MG63 (cell line): ENCODE measurements around the gene DDX31. TPM values are rescaled to one million over a fixed set of nuclear protein-coding genes. Genes with fewer than 3 reads are reported as not detected.
"Not testable (repeated sequence)": the region's sequence is repeated elsewhere in the genome, so short reads cannot be mapped to it uniquely, and the experiment has no call there.

Experiments
- DNase-seq: peaks from one replicate; pipeline ENCODE4 v3.0.0-alpha.2; 2020
- H3K27me3 ChIP-seq: fragments of 250-450 bp; sonication (Bioruptor Pico); 2 replicates; pipeline ENCODE4 v1.5.1; 2020; ENCODE audit warnings: mild to moderate bottlenecking, moderate library complexity
- H3K36me3 ChIP-seq: fragments of 250-450 bp; sonication (Bioruptor Pico); 2 replicates; pipeline ENCODE4 v1.5.1; 2020; ENCODE audit warnings: mild to moderate bottlenecking, moderate library complexity
- H3K4me3 ChIP-seq: fragments of 250-450 bp; sonication (Bioruptor Pico); 2 replicates; pipeline ENCODE4 v1.5.1; 2020; ENCODE audit warnings: mild to moderate bottlenecking, moderate library complexity
- H3K9me3 ChIP-seq: fragments of 250-450 bp; sonication (Bioruptor Pico); 2 replicates; pipeline ENCODE4 v1.5.1; 2020; ENCODE audit warnings: mild to moderate bottlenecking, moderate library complexity
- total RNA-seq: library from RNA; depleted of rRNA; stranded (reverse); fragments of >200 nt; shearing (Covaris generic); gene quantifications from 2 replicates; pipeline ENCODE4 v1.2.3, GENCODE V29; 2014; ENCODE audit warnings: low replicate concordance; rRNA removed

The DDX31 gene
- total RNA-seq, result 15.2 and 20.1 TPM in 2 replicates

DNA sequence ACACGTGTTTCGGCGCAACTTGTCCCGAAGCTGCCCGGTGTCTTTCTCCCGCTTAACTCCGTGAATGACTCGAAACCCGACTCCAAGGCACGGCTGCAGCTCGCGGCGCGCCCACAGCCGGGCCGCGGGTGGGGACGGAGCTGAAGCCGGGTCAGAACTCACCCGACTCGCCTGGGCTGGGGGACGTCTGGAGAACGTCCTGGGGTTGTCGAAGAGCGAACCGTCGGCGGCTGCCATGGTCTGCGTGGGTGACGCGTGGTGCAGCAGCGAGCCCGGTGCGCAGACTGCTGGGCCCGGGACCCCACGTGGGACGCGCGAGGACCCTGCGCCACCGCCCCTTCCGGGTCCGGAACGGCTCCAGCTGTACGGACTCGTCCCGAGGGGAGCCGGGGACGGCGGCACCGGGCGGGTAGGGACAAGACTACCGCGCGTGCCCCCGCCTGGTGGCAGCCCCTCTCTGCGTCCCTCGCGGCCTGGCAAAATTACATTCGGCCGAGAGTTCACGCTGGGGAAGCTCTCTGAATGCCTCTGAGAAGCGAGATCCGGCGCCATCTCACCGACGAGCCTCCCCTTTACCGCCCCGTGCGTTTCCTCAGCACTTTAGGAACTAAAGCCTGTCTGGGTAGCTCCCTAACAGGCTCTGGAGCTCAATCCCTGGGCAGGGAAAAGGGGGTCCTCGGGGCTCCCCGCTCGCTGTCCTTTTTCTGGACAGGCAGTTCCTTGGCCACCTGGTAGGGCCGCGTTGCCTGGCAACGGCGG, at the start of gene DDX31:
Gene DDX31 (minus strand): TSS at position 286 of the 759 bp plus-strand sequence. CDS start 49 bp downstream, at position 237.
- peak; percentile 89 for DNase-seq
- peak within 1 kb of the TSS; percentile 95 for H3K4me3 ChIP-seq
- H3K36me3 ChIP-seq, result peaks cover 44% of the 10 kb centered on the region
- no peaks in the 10 kb centered on the region for H3K27me3 ChIP-seq
- H3K9me3 ChIP-seq, result no peaks in the 10 kb centered on the region

DNA sequence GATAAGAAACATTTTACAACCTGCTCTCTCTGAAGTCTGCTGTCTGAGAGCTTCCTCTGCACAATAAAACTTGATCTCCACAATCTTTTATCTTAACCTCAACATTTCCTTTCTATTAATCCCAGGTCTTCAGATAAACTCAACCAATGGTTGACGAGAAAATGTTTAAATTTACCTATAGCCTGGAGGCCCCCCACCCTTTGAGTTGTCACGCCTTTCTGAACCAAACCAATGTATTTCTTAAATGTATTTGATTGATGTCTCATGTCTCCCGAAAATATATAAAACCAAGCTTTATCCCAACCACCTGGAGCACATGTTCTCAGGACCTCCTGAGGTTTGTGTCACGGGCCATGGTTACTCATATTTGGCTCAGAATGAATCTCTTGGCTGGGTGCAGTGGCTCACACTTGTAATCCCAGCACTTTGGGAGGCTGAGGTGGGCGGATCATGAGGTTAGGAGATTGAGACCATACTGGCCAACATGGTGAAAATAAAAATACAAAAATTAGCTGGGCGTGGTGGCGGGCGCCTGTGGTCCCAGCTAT, 48.7 kb upstream of the DDX31 start:
- not testable (repeated sequence) for H3K9me3 ChIP-seq, H3K4me3 ChIP-seq, H3K36me3 ChIP-seq
- peak; percentile 15 for DNase-seq
- H3K27me3 ChIP-seq, result peaks cover 12% of the 10 kb centered on the region

DNA sequence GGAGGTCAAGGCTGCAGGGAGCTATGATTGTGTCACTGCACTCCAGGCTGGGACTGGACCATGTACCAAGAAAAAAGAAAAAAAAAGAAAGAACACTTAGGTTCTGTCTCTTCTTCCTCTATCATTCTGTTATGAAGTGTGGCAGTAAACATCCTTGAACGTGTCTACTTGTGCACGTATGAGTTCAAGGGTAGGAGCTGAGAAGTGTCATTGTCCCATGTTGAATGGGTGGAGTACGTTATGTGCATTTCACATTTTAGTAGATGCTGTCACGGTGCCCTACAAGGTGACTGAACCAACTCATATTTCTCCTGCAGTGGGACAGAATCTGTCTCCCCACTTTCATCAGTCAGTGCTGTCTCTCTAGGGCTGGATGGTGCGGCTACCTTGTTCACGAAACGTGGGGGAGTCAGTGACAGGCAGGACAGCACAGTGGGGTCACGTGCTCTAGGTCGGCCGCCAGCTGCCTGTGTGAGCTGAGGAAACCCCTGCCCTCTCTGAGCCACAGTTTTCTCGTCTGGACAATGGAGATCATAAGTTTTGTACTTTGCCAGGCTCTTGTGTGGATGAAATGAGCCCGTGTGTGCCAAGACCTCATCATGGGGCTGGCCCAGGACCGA, 47.7 kb upstream of the DDX31 start:
- peaks cover 12% of the 10 kb centered on the region for H3K27me3 ChIP-seq
- no peak overlapping the region for H3K4me3 ChIP-seq
- no peaks in the 10 kb centered on the region for H3K36me3 ChIP-seq
- no peak for DNase-seq
- no peaks in the 10 kb centered on the region for H3K9me3 ChIP-seq

DNA sequence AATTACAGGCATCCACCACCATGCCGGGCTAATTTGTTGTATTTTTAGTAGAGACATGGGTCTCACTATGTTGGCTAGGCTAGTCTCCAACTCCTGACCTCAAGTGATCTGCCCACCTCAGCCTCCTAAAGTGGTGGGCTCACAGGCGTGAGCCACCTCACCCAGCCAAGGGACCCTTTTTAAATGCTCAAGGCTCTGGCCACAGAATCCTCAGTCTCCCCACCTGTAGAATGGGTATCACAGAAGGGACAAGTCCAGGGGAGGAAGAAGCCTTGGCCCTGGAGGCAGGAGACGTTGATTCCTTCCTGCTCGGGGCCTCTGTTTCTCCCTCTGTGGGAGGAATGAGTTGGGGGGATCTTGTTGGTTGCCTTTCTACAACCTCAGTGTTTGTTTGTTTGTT, 46.2 kb upstream of the DDX31 start:
- H3K9me3 ChIP-seq, result no peaks in the 10 kb centered on the region
- peaks cover 12% of the 10 kb centered on the region for H3K27me3 ChIP-seq
- DNase-seq, result no peak
- H3K36me3 ChIP-seq, result no peaks in the 10 kb centered on the region
- H3K4me3 ChIP-seq, result no peak overlapping the region

DNA sequence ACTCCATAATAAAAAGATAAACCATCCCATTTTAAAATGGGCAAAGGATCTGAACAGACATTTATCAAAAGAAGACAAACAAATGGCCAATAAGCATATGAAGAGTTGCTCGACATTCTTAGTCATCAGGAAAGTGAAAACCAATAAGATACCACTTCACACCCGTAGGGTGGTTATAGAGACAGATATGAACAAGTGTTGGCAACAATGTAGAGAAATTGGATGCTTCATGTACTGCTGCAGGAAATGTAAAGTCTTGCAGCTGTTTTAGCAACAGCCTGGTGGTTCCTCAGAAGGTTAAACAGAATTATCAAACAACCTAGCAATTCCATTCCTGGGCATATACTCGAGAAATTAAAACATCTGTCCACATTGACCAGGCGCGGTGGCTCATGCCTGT, 43.0 kb upstream of the DDX31 start:
- Histone ChIP-seq H3K4me3 (no peak overlapping the region), H3K9me3 (no peaks in the 10 kb centered on the region), H3K27me3 (peaks cover 3% of the 10 kb centered on the region), H3K36me3 (no peaks in the 10 kb centered on the region)
- DNase-seq, result no peak

DNA sequence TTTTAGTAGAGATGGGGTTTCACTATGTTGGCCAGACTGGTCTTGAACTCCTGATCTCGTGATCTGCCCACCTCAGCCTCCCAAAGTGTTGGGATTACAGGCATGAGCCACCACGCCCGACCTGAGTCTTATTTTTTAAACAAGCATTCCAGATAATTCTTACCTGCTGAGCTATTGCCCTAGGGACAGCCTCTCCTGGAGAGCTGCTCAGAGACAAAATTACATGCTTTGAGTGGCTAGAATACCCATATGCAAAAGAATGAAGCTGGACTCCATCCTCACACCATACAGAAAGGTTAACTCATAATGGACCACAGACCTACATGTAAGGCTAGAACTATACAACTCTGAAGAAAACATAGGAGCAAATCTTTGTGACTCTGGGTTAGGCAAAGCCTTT, 42.1 kb upstream of the DDX31 start:
- no peaks in the 10 kb centered on the region for H3K9me3 ChIP-seq
- no peak for DNase-seq
- H3K27me3 ChIP-seq, result no peaks in the 10 kb centered on the region
- no peaks in the 10 kb centered on the region for H3K36me3 ChIP-seq
- H3K4me3 ChIP-seq, result no peak overlapping the region

DNA sequence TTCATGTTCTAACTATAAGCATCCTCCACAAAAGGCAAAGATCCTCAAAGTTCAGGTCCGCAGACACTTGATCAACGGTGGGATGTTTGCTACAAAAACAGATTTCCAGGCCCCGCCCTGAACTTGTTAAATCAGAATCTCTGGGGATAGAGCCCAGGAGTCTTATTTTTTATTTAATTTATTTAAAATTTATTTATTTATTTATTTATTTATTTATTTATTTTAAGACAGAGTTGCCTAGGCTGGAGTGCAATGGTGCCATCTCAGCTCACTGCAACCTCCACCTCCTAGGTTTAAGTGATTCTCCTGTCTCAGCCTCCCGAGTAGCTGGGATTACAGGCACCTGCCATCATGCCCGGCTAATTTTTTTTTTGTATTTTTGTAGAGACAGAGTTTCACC, 41.4 kb upstream of the DDX31 start:
- H3K27me3 ChIP-seq, H3K9me3 ChIP-seq, H3K4me3 ChIP-seq, DNase-seq, H3K36me3 ChIP-seq: not testable (repeated sequence)

DNA sequence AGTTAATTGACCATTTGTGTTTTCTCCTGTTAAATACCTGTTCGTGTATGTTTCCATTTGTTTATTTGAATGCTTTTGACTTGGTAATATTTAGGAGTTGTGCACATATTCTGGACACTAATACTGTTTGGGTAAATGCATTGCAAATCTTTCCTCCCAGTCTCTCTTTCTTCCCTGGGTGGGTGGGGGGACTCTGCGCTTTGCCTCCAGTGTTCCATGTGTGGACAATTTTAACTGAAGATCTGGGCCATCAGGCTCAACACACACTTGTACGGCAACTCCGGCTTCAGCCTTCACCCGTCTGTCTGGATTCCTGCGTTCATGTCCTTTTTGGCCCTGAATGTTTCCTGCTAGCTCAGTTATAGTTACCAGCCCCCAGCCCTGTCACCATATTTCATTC, 40.5 kb upstream of the DDX31 start:
- Histone ChIP-seq H3K36me3 (no peaks in the 10 kb centered on the region), H3K27me3 (no peaks in the 10 kb centered on the region), H3K4me3 (no peak overlapping the region), H3K9me3 (no peaks in the 10 kb centered on the region)
- no peak for DNase-seq

DNA sequence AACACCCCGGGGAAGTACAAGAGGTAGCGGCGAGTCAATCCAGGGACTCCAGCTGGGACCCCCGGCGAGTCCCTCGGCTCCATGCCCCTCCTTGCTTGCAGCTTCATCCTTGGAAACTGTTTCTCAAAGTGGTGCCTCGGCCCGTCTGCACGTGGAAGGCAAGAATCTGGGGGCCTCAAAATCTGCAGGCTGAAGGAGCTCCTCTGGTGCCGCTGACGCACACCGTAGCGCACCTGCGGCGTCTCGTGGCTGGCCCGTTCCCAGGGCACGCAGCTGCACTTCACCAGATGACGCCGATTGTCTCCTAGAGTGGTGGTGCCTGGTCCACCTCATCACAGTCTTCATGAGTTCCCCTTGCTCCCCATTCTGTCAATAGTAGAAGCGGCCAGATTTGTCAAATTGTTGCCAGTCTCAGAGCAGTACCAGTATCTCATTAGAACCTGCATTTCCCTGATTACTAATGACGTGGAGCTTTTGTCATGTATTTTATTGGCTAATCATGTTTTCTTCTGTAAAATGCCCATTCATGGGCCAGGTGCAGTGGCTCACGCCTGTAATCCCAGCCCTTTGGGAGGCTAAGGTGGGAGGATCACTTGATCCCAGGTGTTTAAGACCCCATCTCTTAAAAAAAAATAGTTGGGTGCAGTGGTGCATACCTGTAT, 39.1 kb upstream of the DDX31 start:
- Histone ChIP-seq H3K27me3 (no peaks in the 10 kb centered on the region), H3K9me3 (no peaks in the 10 kb centered on the region), H3K36me3 (no peaks in the 10 kb centered on the region), H3K4me3 (no peak overlapping the region)
- no peak for DNase-seq

DNA sequence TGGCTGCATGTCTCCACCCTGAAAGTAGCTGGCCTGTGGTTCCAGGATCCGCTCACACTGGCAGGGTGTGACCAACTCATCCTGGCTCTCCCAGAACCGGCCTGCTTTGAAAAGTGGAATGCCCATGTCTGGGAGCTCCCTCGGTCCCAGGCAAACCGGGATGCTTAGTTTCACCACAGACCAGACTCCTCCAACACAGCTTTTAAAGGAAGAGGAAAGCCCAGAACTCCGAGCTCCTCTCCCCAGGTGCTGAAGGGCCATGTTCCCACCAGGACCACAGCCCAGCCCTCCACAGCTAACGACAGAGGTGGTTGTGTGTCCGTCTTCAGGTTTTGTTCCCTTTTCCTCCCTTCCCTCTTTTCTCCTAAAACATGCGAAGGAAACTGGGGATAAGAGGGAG, 38.5 kb upstream of the DDX31 start:
- H3K27me3 ChIP-seq, result no peaks in the 10 kb centered on the region
- H3K4me3 ChIP-seq, result no peak overlapping the region
- no peaks in the 10 kb centered on the region for H3K36me3 ChIP-seq
- H3K9me3 ChIP-seq, result no peaks in the 10 kb centered on the region
- no peak for DNase-seq

DNA sequence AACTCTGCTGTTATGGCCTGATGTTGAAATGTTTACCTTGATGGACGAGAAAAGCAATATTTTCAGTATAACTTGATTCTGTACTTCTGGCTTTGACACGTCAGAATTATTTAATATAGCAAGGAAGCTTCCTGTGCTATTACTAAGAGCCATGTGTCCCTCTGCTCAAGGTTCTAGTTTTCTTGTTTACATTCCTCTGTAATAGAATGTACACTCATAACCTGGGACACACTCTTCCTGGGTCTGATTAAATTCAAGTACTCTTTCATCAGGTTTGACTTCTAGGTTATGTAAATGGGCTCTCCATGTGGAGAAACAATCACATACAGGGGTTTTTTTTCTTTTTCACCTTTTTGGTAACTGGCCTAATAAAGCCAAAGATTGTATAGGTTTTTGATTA, 33.6 kb upstream of the DDX31 start:
- no peak overlapping the region for H3K4me3 ChIP-seq
- no peaks in the 10 kb centered on the region for H3K36me3 ChIP-seq
- no peak for DNase-seq

DNA sequence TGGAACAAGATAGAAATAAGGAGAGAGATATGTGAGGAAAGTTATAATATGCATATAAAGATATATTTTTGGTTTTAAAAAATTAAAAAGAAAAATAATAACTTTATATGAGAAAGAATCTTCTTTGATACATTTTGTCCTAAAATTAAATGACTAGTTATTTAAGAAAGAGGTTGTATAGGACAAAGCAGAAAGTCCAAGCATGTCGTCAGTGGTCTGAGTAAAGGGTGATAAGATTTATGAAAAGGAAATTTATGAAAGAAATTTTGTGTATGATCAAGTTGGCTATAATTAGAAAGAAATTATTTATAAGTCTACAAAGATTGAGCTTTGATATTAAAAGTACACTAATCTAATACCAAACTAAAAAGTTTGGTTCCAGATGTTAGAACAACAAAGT, 32.5 kb upstream of the DDX31 start:
- H3K4me3 ChIP-seq, result no peak overlapping the region
- H3K9me3 ChIP-seq, result peaks cover 15% of the 10 kb centered on the region
- H3K27me3 ChIP-seq, result no peaks in the 10 kb centered on the region
- no peak for DNase-seq
- no peaks in the 10 kb centered on the region for H3K36me3 ChIP-seq

More for the DNA sequence above, 33.6 kb upstream of the DDX31 start:
- H3K27me3 ChIP-seq, result no peaks in the 10 kb centered on the region
- H3K9me3 ChIP-seq, result peaks cover 6% of the 10 kb centered on the region

DNA sequence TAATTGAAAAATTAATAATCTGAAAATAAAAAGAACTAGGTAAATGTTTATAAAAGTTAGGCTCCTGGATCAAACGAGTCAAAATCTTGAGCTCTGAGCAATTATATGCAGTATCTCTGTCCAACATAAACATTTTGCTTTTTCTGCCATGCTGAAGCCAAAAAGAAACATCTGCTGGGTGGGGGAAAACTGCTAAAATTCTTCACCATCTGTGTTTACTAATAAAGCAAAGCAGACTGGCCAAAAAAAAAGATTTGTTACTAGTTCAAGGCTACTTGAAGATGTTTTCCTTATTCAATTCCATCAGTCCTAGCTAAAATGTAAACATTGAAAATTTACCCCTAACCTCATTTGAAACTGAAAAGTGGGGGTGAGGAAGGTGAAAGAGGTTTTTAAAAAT, 30.2 kb upstream of the DDX31 start:
- H3K36me3 ChIP-seq, result no peaks in the 10 kb centered on the region
- H3K4me3 ChIP-seq, result no peak overlapping the region
- H3K9me3 ChIP-seq, result peaks cover 20% of the 10 kb centered on the region
- H3K27me3 ChIP-seq, result no peaks in the 10 kb centered on the region
- no peak for DNase-seq

DNA sequence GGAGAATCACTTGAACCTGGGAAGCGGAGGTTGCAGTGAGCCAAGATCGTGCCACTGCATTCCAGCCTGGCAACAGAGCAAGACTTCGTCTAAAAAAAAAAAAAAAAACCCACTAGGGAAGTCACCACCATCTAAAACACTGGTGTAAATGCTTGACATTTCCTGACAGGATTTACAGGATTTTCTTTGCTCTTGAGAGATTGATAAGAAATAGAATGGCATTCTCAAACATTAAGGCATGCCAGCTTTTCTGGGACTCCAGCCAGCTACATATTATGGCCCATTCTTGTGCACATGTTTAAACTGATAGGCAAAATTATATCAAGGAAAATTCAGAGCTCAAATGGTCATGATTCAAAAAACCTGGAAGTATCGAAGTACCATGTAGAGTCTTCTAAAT, 29.2 kb upstream of the DDX31 start:
- no peak for DNase-seq
- H3K9me3 ChIP-seq, result peaks cover 23% of the 10 kb centered on the region
- no peak overlapping the region for H3K4me3 ChIP-seq
- H3K36me3 ChIP-seq, result peaks cover 4% of the 10 kb centered on the region
- no peaks in the 10 kb centered on the region for H3K27me3 ChIP-seq

DNA sequence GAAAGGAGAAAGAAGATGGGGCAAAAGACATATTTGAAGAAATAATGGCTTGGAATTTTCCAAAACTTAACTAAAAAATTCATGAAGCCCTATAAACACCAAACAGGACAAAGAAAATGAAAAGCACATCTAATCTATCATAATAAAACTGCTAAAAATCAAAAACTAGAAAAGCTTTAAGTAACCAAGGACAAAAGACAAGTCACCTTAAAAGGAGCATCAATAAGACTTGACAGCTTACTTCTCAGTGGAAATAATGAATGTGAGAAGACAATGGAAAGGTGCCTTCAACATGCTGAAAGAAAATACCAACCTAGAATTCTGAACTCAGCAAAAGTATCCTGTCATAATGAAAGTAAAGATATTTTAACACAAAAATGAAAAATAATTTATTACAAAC, 27.4 kb upstream of the DDX31 start:
- peaks cover 22% of the 10 kb centered on the region for H3K9me3 ChIP-seq
- no peaks in the 10 kb centered on the region for H3K27me3 ChIP-seq
- peaks cover 17% of the 10 kb centered on the region for H3K36me3 ChIP-seq
- no peak for DNase-seq
- H3K4me3 ChIP-seq, result no peak overlapping the region

DNA sequence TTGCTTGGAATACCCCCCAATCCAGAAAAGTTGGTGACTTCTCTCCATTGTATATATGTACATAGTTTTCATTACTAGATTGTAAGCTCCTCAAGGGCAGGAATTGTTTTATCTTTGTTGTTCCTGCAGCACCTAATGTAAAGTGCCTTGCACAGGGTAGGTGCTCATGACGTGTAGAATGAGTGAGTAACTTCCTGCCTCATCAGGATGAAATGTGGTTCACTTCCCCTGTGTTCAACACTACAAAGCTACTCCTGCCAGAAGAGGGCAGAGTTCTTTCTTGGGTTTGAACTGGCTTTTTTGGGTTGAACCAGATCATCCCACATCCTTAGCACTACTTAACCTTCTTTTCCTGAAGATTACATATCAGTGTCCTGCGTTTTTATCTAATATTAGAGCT, 24.4 kb upstream of the DDX31 start:
- H3K36me3 ChIP-seq, result peaks cover 41% of the 10 kb centered on the region
- H3K27me3 ChIP-seq, result no peaks in the 10 kb centered on the region
- DNase-seq, result no peak
- peaks cover 22% of the 10 kb centered on the region for H3K9me3 ChIP-seq
- H3K4me3 ChIP-seq, result no peak overlapping the region

DNA sequence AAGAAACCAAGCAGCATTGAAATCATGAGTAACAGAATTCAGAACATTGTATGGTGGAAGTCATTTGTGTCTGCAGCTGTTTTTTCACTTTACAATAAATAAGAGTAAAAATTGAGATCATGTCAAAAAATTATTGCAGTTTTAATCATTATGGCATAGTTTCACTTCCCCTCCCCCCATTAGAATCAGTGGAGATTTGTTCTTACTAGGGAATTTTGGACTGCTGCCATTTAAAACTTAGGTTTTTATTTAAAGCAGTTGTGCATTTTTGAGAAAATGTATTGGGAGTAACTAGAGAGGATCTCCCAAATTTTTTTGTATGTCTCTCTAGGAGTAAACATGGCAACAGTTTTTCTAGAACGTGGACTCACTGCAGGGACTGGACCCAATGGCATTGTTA, 20.9 kb upstream of the DDX31 start:
- H3K27me3 ChIP-seq, result no peaks in the 10 kb centered on the region
- H3K4me3 ChIP-seq, result no peak overlapping the region
- peaks cover 3% of the 10 kb centered on the region; the same call in 1 of the 2 replicates for H3K9me3 ChIP-seq
- peaks cover 73% of the 10 kb centered on the region for H3K36me3 ChIP-seq
- no peak for DNase-seq
